K562 (cell line): ENCODE results near the gene TRIO. TPM values are rescaled to one million over a fixed set of nuclear protein-coding genes. Genes with fewer than 3 reads are reported as not detected.

Experiments used
- ATAC-seq: fragments of 200-7000 bp; cut with Tn5 transposase; 3 replicates; pipeline ENCODE4 v1.9.1; 2020; ENCODE audit warnings: moderate library complexity
- BruUV-seq: library from RNA; stranded (reverse); fragments of 400-500 nt; replicated peaks from 2 replicates; lab custom pipeline; 2021; lab: Mats Ljungman, UMichigan
- CTCF ChIA-PET: fragments of 300-600 bp; formaldehyde crosslinking; extraction: SDS; loops from one replicate; lab custom pipeline; 2021; ENCODE audit warnings: low intra/inter-chr PET ratio; lab: Yijun Ruan, JAX
- POLR2A ChIA-PET: fragments of 300-600, 350-650 bp; sonication (Branson Sonifier 250); formaldehyde crosslinking; extraction: SDS; loops from one replicate; lab custom pipeline; 2021; ENCODE audit warnings: antibody characterized with exemption, inconsistent platforms; lab: Yijun Ruan, JAX
- DNase-seq, 4 experiments: peaks; one replicate each; pipeline versions ENCODE4 v3.0.0 to v3.0.0-alpha.2; 2011 to 2018; ENCODE audit warnings: low spot score in 3 of 4, mixed read lengths in 3 of 4; ENCODE audit errors: extremely low read depth in 1 of 4
- FAIRE-seq: peaks from 2 replicates; lab custom pipeline; 2011; peaks lifted over from hg19 to GRCh38; lab: Jason Lieb, UNC
- H2AFZ ChIP-seq: 2 replicates; pipeline ENCODE4 v1.6.0; 2011; ENCODE audit warnings: low read depth, low read length, control low read depth, inconsistent platforms
- H3K27ac ChIP-seq: fragments of 200-600 bp; 3 replicates; pipeline ENCODE4 v1.8.0; 2011; ENCODE audit warnings: low read depth, mild to moderate bottlenecking, control low read depth, inconsistent platforms, low read length, moderate library complexity, mixed read lengths; ENCODE audit errors: extremely low read depth
- H3K27me3 ChIP-seq, 2 experiments: fragments of 300-600 bp in 1 of 2; 2 replicates in 1 of 2; 3 replicates in 1 of 2; pipeline versions ENCODE4 v1.6.0 to v1.8.0; 2011; ENCODE audit warnings: inconsistent platforms in 2 of 2, low read length in 2 of 2, mild to moderate bottlenecking in 1 of 2, mixed read lengths in 1 of 2, moderate library complexity in 1 of 2; ENCODE audit not compliant: control insufficient read depth in 2 of 2, insufficient read depth in 2 of 2
- H3K36me3 ChIP-seq: fragments of 300-600 bp; 3 replicates; pipeline ENCODE4 v1.8.0; 2011; ENCODE audit warnings: mild to moderate bottlenecking, low read length, inconsistent platforms; ENCODE audit not compliant: control insufficient read depth, insufficient read depth
- H3K4me1 ChIP-seq, 2 experiments: fragments of 200-600 bp in 1 of 2; replicated peaks in 1 of 2; 2 replicates in 1 of 2; 3 replicates in 1 of 2; pipeline versions ENCODE4 v1.5.1 to v1.8.0; 2011; ENCODE audit warnings: inconsistent platforms in 2 of 2, low read length in 2 of 2, mild to moderate bottlenecking in 1 of 2, mixed read lengths in 1 of 2, moderate library complexity in 1 of 2; ENCODE audit not compliant: control insufficient read depth in 2 of 2, insufficient read depth in 2 of 2
- H3K4me2 ChIP-seq: 2 replicates; pipeline ENCODE4 v1.6.1; 2011; ENCODE audit warnings: low read length, control low read depth, inconsistent platforms, mixed read lengths; ENCODE audit not compliant: insufficient read depth
- H3K4me3 ChIP-seq: fragments of 200-600 bp; sonication (generic), shearing (Covaris generic); 2 replicates; pipeline ENCODE4 v1.5.1; 2016; ENCODE audit warnings: control low read depth, inconsistent platforms
- H3K79me2 ChIP-seq: fragments of 200-600 bp; 3 replicates; pipeline ENCODE4 v1.8.0; 2011; ENCODE audit warnings: low read length, inconsistent platforms; ENCODE audit not compliant: control insufficient read depth, insufficient read depth
- H3K9ac ChIP-seq, 2 experiments: 2 replicates each; pipeline versions ENCODE4 v1.6.0 to v1.6.1; 2011; ENCODE audit warnings: low read depth in 2 of 2, low read length in 2 of 2, control low read depth in 1 of 2, inconsistent platforms in 1 of 2, mild to moderate bottlenecking in 1 of 2, mixed read lengths in 1 of 2; ENCODE audit not compliant: insufficient read depth in 1 of 2
- H3K9me1 ChIP-seq: one replicate; pipeline ENCODE4 v1.6.0; 2011; ENCODE audit warnings: inconsistent platforms, mild to moderate bottlenecking, low read length, moderate library complexity; ENCODE audit not compliant: control insufficient read depth, insufficient read depth
- H3K9me3 ChIP-seq: replicated peaks from 2 replicates; pipeline ENCODE4 v1.5.1; 2011; ENCODE audit warnings: low read depth, low read length, inconsistent platforms; ENCODE audit not compliant: control insufficient read depth, insufficient read depth
- H4K20me1 ChIP-seq: replicated peaks from 2 replicates; pipeline ENCODE4 v1.6.1; 2011; ENCODE audit warnings: low read length, inconsistent platforms, mixed read lengths; ENCODE audit not compliant: control insufficient read depth, insufficient read depth
- BRD4 ChIP-seq: fragments of 200-600 bp; sonication (generic); IDR thresholded peaks from 2 replicates; pipeline ENCODE4 v1.6.1; 2017; ENCODE audit warnings: inconsistent platforms
- CREB3L1 ChIP-seq: fragments of 450-650 bp; IDR thresholded peaks from 2 replicates; pipeline ENCODE4 v1.6.1; 2014; ENCODE audit warnings: low read depth, mild to moderate bottlenecking, moderate library complexity, borderline replicate concordance
- CREM ChIP-seq: IDR thresholded peaks from 2 replicates; pipeline ENCODE4 v1.6.1; 2014; ENCODE audit warnings: antibody characterized with exemption, low read depth
- HDAC3 ChIP-seq: fragments of 450-650 bp; IDR thresholded peaks from 2 replicates; pipeline ENCODE4 v1.6.1; 2018; ENCODE audit warnings: borderline replicate concordance, mild to moderate bottlenecking, moderate library complexity; ENCODE audit not compliant: partially characterized antibody
- ZKSCAN8 ChIP-seq: fragments of 200-800 bp; sonication (Bioruptor generic); IDR thresholded peaks from 2 replicates; pipeline ENCODE4 v1.6.1; 2016; ENCODE audit warnings: missing genetic modification characterization, missing compliant biosample characterization
- WGBS: fragments of 100-300 bp; shearing (Covaris generic); methylation state at CpG from one replicate; pipeline ENCODE4 v1.1.6; 2016; ENCODE audit warnings: low coverage, mixed read lengths; ENCODE audit not compliant: insufficient coverage; ENCODE audit errors: missing lambda C conversion rate; 5-methylcytosine and 5-hydroxymethylcytosine counted together
- in situ Hi-C: fragments of 300-500 bp; cut with MboI; formaldehyde crosslinking; loops from 4 replicates; pipeline ENCODE4 v1.15.0; 2018; ENCODE audit warnings: inconsistent platforms, mixed read lengths
- intact Hi-C: fragments of 100-400 bp; cut with micrococcal nuclease; formaldehyde crosslinking; loops from 2 replicates; pipeline ENCODE4 v1.14.2; 2022
- polyA plus RNA-seq, 8 experiments: library from polyadenylated mRNA; depleted of rRNA in 4 of 8; stranded (reverse) in 5 of 8; unstranded in 3 of 8; fragments of >200 nt; fragmentation: Nextera tagmentation in 2 of 8; fragmentation: Illumina TruSeq in 1 of 8; extraction: Ambion mirVana in 2 of 8; extraction: Trizol in 1 of 8; gene quantifications; 2 replicates each; pipeline versions ENCODE4 v1.2.1 to v1.2.3, GENCODE V29; 2011 to 2014; ENCODE audit warnings: inconsistent platforms in 1 of 8, missing spikeins in 1 of 8
- total RNA-seq, 7 experiments: library from RNA; depleted of rRNA in 6 of 7; stranded (reverse); fragments of >200 nt in 6 of 7; fragmentation: Illumina TruSeq in 2 of 7; extraction: Trizol in 2 of 7; gene quantifications; 2 replicates each; pipeline versions ENCODE4 v1.2.1 to v1.2.3, GENCODE V29; 2011 to 2021; ENCODE audit warnings: low replicate concordance in 1 of 7
- TF ChIP-seq, protein P1 (sequence below): fragments of 450-650 bp; IDR thresholded peaks from 2 replicates; pipeline ENCODE4 v1.7.0; 2016; ENCODE audit warnings: borderline replicate concordance
- TF ChIP-seq, protein P2 (sequence below): fragments of 450-650 bp; conservative IDR thresholded peaks from 2 replicates; pipeline ENCODE4 v1.6.1; 2016; ENCODE audit warnings: missing genetic modification characterization, low read depth, mild to moderate bottlenecking, control low read depth, missing compliant biosample characterization
- TF ChIP-seq, protein P3 (sequence below): fragments of 450-650 bp; formaldehyde crosslinking; IDR thresholded peaks from 2 replicates; pipeline ENCODE4 v1.4.0; 2022; ENCODE audit warnings: missing genetic modification characterization

Gene TRIO
- total and polyA plus RNA-seq, 9 of the 15 experiments (the other 6 are each of a cell fraction or from before 2014, with no cell fraction given) = 0.24 to 5.0 (median 1.1) TPM

- in situ Hi-C loops (no loop called here), intact Hi-C loops (no loop called here)
- ChIA-PET CTCF (no interaction called here), POLR2A (interaction anchor here (0.7 kb wide), 1 partner anchor 459 kb away, joined by 3 read pairs; no protein-coding TSS in a partner anchor)
- no TSS peak for BruUV-seq
- H3K9ac ChIP-seq = no peak overlapping the region
- no peak overlapping the region for H3K27ac ChIP-seq
- WGBS = under 1% methylated on average over 21 of the region's 21 CpGs
- FAIRE-seq (no peak), DNase-seq (peak in 1 of 4 experiments; percentile 8), ATAC-seq (no peak)
- TF ChIP-seq ZKSCAN8 (CRISPR knock-in tag) (no peak), CREB3L1 (no peak), CREM (no peak), HDAC3 (no peak), BRD4 (no peak)
- TF ChIP-seq, protein P1, sequence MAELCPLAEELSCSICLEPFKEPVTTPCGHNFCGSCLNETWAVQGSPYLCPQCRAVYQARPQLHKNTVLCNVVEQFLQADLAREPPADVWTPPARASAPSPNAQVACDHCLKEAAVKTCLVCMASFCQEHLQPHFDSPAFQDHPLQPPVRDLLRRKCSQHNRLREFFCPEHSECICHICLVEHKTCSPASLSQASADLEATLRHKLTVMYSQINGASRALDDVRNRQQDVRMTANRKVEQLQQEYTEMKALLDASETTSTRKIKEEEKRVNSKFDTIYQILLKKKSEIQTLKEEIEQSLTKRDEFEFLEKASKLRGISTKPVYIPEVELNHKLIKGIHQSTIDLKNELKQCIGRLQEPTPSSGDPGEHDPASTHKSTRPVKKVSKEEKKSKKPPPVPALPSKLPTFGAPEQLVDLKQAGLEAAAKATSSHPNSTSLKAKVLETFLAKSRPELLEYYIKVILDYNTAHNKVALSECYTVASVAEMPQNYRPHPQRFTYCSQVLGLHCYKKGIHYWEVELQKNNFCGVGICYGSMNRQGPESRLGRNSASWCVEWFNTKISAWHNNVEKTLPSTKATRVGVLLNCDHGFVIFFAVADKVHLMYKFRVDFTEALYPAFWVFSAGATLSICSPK = no peak
- TF ChIP-seq, protein P2, sequence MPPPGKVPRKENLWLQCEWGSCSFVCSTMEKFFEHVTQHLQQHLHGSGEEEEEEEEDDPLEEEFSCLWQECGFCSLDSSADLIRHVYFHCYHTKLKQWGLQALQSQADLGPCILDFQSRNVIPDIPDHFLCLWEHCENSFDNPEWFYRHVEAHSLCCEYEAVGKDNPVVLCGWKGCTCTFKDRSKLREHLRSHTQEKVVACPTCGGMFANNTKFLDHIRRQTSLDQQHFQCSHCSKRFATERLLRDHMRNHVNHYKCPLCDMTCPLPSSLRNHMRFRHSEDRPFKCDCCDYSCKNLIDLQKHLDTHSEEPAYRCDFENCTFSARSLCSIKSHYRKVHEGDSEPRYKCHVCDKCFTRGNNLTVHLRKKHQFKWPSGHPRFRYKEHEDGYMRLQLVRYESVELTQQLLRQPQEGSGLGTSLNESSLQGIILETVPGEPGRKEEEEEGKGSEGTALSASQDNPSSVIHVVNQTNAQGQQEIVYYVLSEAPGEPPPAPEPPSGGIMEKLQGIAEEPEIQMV (tag) = no peak
- TF ChIP-seq, protein P3, sequence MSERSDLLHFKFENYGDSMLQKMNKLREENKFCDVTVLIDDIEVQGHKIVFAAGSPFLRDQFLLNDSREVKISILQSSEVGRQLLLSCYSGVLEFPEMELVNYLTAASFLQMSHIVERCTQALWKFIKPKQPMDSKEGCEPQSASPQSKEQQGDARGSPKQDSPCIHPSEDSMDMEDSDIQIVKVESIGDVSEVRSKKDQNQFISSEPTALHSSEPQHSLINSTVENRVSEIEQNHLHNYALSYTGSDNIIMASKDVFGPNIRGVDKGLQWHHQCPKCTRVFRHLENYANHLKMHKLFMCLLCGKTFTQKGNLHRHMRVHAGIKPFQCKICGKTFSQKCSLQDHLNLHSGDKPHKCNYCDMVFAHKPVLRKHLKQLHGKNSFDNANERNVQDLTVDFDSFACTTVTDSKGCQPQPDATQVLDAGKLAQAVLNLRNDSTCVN (CRISPR knock-in tag) = no peak
- H3K9me1 ChIP-seq = no peaks in the 10 kb centered on the region
- H3K9me3 ChIP-seq = no peaks in the 10 kb centered on the region
- H4K20me1 ChIP-seq = no peaks in the 10 kb centered on the region
- no peaks in the 10 kb centered on the region; a peak in 1 of 5 replicates for H3K4me1 ChIP-seq
- no peaks in the 10 kb centered on the region for H3K36me3 ChIP-seq
- H2AFZ ChIP-seq = no peak overlapping the region
- no peak overlapping the region for H3K4me3 ChIP-seq
- H3K79me2 ChIP-seq = no peaks in the 10 kb centered on the region
- no peak overlapping the region for H3K4me2 ChIP-seq
- H3K27me3 ChIP-seq = peaks cover 33 to 55% of the 10 kb centered on the region in 2 experiments
Observed at GRCh38 chr5:14491015-14491915, 348.1 kb downstream of the TRIO start.
